HCT116 (cell line): Measurements from ENCODE around the gene TOR4A. TPM values are rescaled to one million over a fixed set of nuclear protein-coding genes. Genes with fewer than 3 reads are reported as not detected.

ENCODE experiments used
- ATAC-seq: fragments of 200-7000 bp; cut with Tn5 transposase; 2 replicates; pipeline ENCODE4 v1.9.1; 2020; ENCODE audit warnings: mild to moderate bottlenecking, moderate library complexity
- BruUV-seq: library from RNA; stranded (reverse); fragments of 400-500 nt; replicated peaks from 2 replicates; lab custom pipeline; 2021; lab: Mats Ljungman, UMichigan
- CTCF ChIA-PET: fragments of 300-600 bp; sonication (Branson Sonifier 250); formaldehyde crosslinking; loops from one replicate; lab custom pipeline; 2021; ENCODE audit warnings: antibody characterized with exemption; lab: Charles Lee
- POLR2A ChIA-PET: fragments of 300-600, 350-600 bp; sonication (Branson Sonifier 250); formaldehyde crosslinking; loops from one replicate; lab custom pipeline; 2021; ENCODE audit warnings: antibody characterized with exemption; lab: Charles Lee
- RAD21 ChIA-PET, 2 experiments: fragments of 300-600 bp; sonication (Branson Sonifier 250); formaldehyde crosslinking; loops; one replicate each; lab custom pipeline; 2023; ENCODE audit warnings: low total read pairs in 2 of 2; ENCODE audit not compliant: uncharacterized antibody in 2 of 2, unreplicated experiment in 2 of 2, low non-redundant PET in 1 of 2; lab: Charles Lee
- DNase-seq: peaks from one replicate; pipeline ENCODE4 v3.0.0-alpha.2; 2010; ENCODE audit warnings: low read depth, low spot score
- H2AFZ ChIP-seq: fragments of 200-600 bp; shearing (Covaris generic), sonication (generic); 2 replicates; pipeline ENCODE4 v1.6.1; 2017; ENCODE audit warnings: low read depth, mixed run types, mixed read lengths, antibody characterized with exemption, low read length; ENCODE audit not compliant: poor library complexity, severe bottlenecking
- H3K27ac ChIP-seq: 2 replicates; pipeline ENCODE4 v1.5.1; 2012; ENCODE audit warnings: low read depth, low read length
- H3K27me3 ChIP-seq: fragments of 200-600 bp; sonication (generic); 2 replicates; pipeline ENCODE4 v1.6.1; 2016; ENCODE audit warnings: mixed run types, low read length, mixed read lengths; ENCODE audit not compliant: insufficient read depth
- H3K36me3 ChIP-seq, 2 experiments: fragments of 200-500 bp in 1 of 2; fragments of 200-600 bp in 1 of 2; sonication (Bioruptor generic) in 1 of 2; sonication (generic) in 1 of 2; 2 replicates each; pipeline versions ENCODE4 v1.5.1 to v1.6.1; 2014 to 2016; ENCODE audit warnings: low read length in 2 of 2, inconsistent platforms in 1 of 2, mixed read lengths in 1 of 2, mixed run types in 1 of 2; ENCODE audit not compliant: insufficient read depth in 2 of 2, control insufficient read depth in 1 of 2
- H3K4me1 ChIP-seq, 2 experiments: fragments of 200-600 bp in 1 of 2; sonication (generic) in 1 of 2; 2 replicates each; pipeline versions ENCODE4 v1.5.1 to v1.6.1; 2012 to 2017; ENCODE audit warnings: low read length in 2 of 2, inconsistent platforms in 1 of 2, mild to moderate bottlenecking in 1 of 2, mixed read lengths in 1 of 2, mixed run types in 1 of 2, moderate library complexity in 1 of 2; ENCODE audit not compliant: insufficient read depth in 2 of 2, control insufficient read depth in 1 of 2
- H3K4me2 ChIP-seq: fragments of 200-600 bp; sonication (generic); 2 replicates; pipeline ENCODE4 v1.6.1; 2017; ENCODE audit warnings: mixed run types, low read length, mixed read lengths
- H3K4me3 ChIP-seq, 2 experiments: fragments of 200-600 bp in 1 of 2; sonication (generic) in 1 of 2; replicated peaks in 1 of 2; 2 replicates each; pipeline ENCODE4 v1.5.1; 2011 to 2016; ENCODE audit warnings: low read length in 2 of 2, control low read depth in 1 of 2, low read depth in 1 of 2, mild to moderate bottlenecking in 1 of 2, mixed read lengths in 1 of 2, mixed run types in 1 of 2
- H3K79me2 ChIP-seq: fragments of 200-600 bp; sonication (generic); 2 replicates; pipeline ENCODE4 v1.6.1; 2017; ENCODE audit warnings: mild to moderate bottlenecking, mixed run types, low read length, moderate library complexity, mixed read lengths; ENCODE audit not compliant: insufficient read depth
- H3K9ac ChIP-seq: fragments of 200-600 bp; sonication (generic); 2 replicates; pipeline ENCODE4 v1.6.1; 2016; ENCODE audit warnings: low read length, mixed read lengths
- H3K9me2 ChIP-seq: fragments of 200-600 bp; sonication (generic), shearing (Covaris generic); 2 replicates; pipeline ENCODE4 v1.6.1; 2017; ENCODE audit warnings: mixed run types, mild to moderate bottlenecking, moderate library complexity; ENCODE audit not compliant: insufficient read depth
- H3K9me3 ChIP-seq, 2 experiments: fragments of 200-500 bp in 1 of 2; fragments of 200-600 bp in 1 of 2; sonication (Bioruptor generic) in 1 of 2; sonication (generic) in 1 of 2; 2 replicates each; pipeline ENCODE4 v1.6.1; 2014 to 2017; ENCODE audit warnings: low read length in 2 of 2, mixed read lengths in 2 of 2, inconsistent platforms in 1 of 2, low read depth in 1 of 2, mild to moderate bottlenecking in 1 of 2, mixed run types in 1 of 2, moderate library complexity in 1 of 2; ENCODE audit not compliant: control insufficient read depth in 1 of 2, insufficient read depth in 1 of 2
- H4K20me1 ChIP-seq: fragments of 200-600 bp; sonication (generic), shearing (Covaris generic); 2 replicates; pipeline ENCODE4 v1.6.1; 2017; ENCODE audit warnings: mixed run types, mild to moderate bottlenecking, moderate library complexity; ENCODE audit not compliant: insufficient read depth
- CBX3 ChIP-seq: IDR thresholded peaks from 2 replicates; pipeline ENCODE4 v1.6.1; 2012; ENCODE audit warnings: low read depth
- CEBPB ChIP-seq: IDR thresholded peaks from 2 replicates; pipeline ENCODE4 v1.6.1; 2012; ENCODE audit warnings: low read depth
- EGR1 ChIP-seq: IDR thresholded peaks from 2 replicates; pipeline ENCODE4 v1.6.1; 2012; ENCODE audit warnings: low read depth
- EZH2 ChIP-seq: fragments of 200-600 bp; sonication (generic); IDR thresholded peaks from 2 replicates; pipeline ENCODE4 v1.6.1; 2017; ENCODE audit warnings: antibody characterized with exemption, mixed run types
- POLR2AphosphoS5 ChIP-seq: IDR thresholded peaks from 2 replicates; pipeline ENCODE4 v1.6.1; 2011; ENCODE audit warnings: mild to moderate bottlenecking, low read depth, low read length, moderate library complexity
- SP1 ChIP-seq: IDR thresholded peaks from 2 replicates; pipeline ENCODE4 v1.6.1; 2012; ENCODE audit warnings: low read depth
- TCF7L2 ChIP-seq: IDR thresholded peaks from 2 replicates; pipeline ENCODE4 v1.7.0; 2011; ENCODE audit warnings: borderline replicate concordance, inconsistent platforms; ENCODE audit not compliant: insufficient read depth, insufficient read length; ENCODE audit errors: extremely low read depth
- YY1 ChIP-seq: IDR thresholded peaks from 2 replicates; pipeline ENCODE4 v1.6.1; 2011; ENCODE audit warnings: low read length, low read depth, moderate library complexity, mild to moderate bottlenecking; ENCODE audit not compliant: insufficient replicate concordance; ENCODE audit errors: extremely low read depth
- ZBTB33 ChIP-seq: IDR thresholded peaks from 2 replicates; pipeline ENCODE4 v1.6.1; 2011; ENCODE audit warnings: mild to moderate bottlenecking, low read length, moderate library complexity; ENCODE audit not compliant: insufficient replicate concordance; ENCODE audit errors: extremely low read depth
- ZFX ChIP-seq: fragments of 450-650 bp; IDR thresholded peaks from 2 replicates; pipeline ENCODE4 v1.6.1; 2017
- intact Hi-C: fragments of 100-400 bp; cut with micrococcal nuclease; formaldehyde crosslinking; loops from 2 replicates; pipeline ENCODE4 v1.10.0; 2022
- total RNA-seq: library from RNA; stranded (reverse); gene quantifications from one replicate; pipeline ENCODE4 v1.2.1, GENCODE V29; 2021; ENCODE audit not compliant: unreplicated experiment
- TF ChIP-seq, protein P1 (sequence below): IDR thresholded peaks from 2 replicates; pipeline ENCODE4 v1.6.1; 2012

The TOR4A gene
- total RNA-seq, 1 experiment from 2014 or later, result 34.0 TPM

DNA sequence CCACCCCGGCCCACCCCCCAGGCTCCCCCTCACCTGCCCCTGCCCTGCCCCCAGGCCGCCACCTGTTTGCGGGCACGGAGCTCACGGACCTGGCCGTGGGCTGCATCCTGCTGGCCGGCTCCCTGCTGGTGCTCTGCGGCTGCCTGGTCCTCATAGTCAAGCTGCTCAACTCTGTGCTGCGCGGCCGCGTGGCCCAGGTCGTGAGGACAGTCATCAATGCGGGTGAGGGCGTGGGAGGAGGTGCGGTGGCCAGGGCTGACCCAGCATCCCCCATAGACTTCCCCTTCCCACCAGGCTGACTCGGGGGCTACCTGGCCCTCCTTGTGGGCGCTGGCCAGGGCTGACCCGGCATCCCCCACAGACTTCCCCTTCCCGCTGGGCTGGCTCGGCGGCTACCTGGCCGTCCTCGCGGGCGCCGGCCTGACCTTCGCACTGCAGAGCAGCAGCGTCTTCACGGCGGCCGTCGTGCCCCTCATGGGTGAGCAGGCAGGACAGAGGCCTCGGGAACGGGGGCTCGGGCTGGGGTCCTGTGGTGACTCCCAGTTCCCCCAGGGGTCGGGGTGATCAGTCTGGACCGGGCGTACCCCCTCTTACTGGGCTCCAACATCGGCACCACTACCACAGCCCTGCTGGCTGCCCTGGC is 43.4 kb upstream of the TOR4A start:
- POLR2A ChIA-PET, result no interaction called here
- RAD21 ChIA-PET, result no interaction called here
- H3K27me3 ChIP-seq, result no peaks in the 10 kb centered on the region
- no TSS peak for BruUV-seq
- DNase-seq, result no peak
- no peak for TF ChIP-seq YY1
- TF ChIP-seq POLR2AphosphoS5, result no peak
- no peak for TF ChIP-seq CEBPB
- no peak for TF ChIP-seq SP1
- TF ChIP-seq ZBTB33, result no peak
- intact Hi-C loops, result no loop called here
- no peaks in the 10 kb centered on the region for H3K9me2 ChIP-seq
- no peak overlapping the region for H3K27ac ChIP-seq
- no peaks in the 10 kb centered on the region for H4K20me1 ChIP-seq
- H3K4me3 ChIP-seq, result no peak overlapping the region
- peaks cover 23 to 41% of the 10 kb centered on the region in 2 experiments for H3K4me1 ChIP-seq
- no peaks in the 10 kb centered on the region for H3K9me3 ChIP-seq
- H3K9ac ChIP-seq, result no peak overlapping the region
- no peak overlapping the region for H2AFZ ChIP-seq
- no peaks in the 10 kb centered on the region for H3K36me3 ChIP-seq
- no peak overlapping the region for H3K4me2 ChIP-seq
- peaks cover 8% of the 10 kb centered on the region; the same call in 1 of the 2 replicates for H3K79me2 ChIP-seq
- CTCF ChIA-PET, result no interaction called here
- no peak for ATAC-seq

GRCh38 chr9:137234758-137235423 is 42.6 kb upstream of the TOR4A start:
- ATAC-seq, result no peak
- no peak overlapping the region for H3K4me3 ChIP-seq
- CTCF ChIA-PET, result no interaction called here
- no peaks in the 10 kb centered on the region for H3K9me2 ChIP-seq
- BruUV-seq, result no TSS peak
- no peak for DNase-seq
- H3K36me3 ChIP-seq, result no peaks in the 10 kb centered on the region
- no peaks in the 10 kb centered on the region for H3K9me3 ChIP-seq
- H3K4me2 ChIP-seq, result no peak overlapping the region
- H3K9ac ChIP-seq, result no peak overlapping the region
- peaks cover 15% of the 10 kb centered on the region for H3K79me2 ChIP-seq
- POLR2A ChIA-PET, result no interaction called here
- peaks cover 23 to 46% of the 10 kb centered on the region in 2 experiments for H3K4me1 ChIP-seq
- H4K20me1 ChIP-seq, result no peaks in the 10 kb centered on the region
- intact Hi-C loops, result no loop called here
- H2AFZ ChIP-seq, result no peak overlapping the region
- no peak overlapping the region for H3K27ac ChIP-seq
- H3K27me3 ChIP-seq, result no peaks in the 10 kb centered on the region
- RAD21 ChIA-PET, result no interaction called here
- TF ChIP-seq CBX3 (no peak), EGR1 (no peak), ZFX (no peak), ZBTB33 (no peak), TCF7L2 (no peak), EZH2 (no peak)
- TF ChIP-seq, protein P1, sequence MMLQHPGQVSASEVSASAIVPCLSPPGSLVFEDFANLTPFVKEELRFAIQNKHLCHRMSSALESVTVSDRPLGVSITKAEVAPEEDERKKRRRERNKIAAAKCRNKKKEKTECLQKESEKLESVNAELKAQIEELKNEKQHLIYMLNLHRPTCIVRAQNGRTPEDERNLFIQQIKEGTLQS, result no peak
